ENCODE results near the gene ZBTB2. TPM values are rescaled to one million over a fixed set of nuclear protein-coding genes. Genes with fewer than 3 reads are reported as not detected.
"Not testable (repeated sequence)": the region's sequence is repeated elsewhere in the genome, so short reads cannot be mapped to it uniquely, and the experiment has no call there.

ZBTB2 gene
- total RNA-seq, 1 donor from 2014 or later, result 9.2 TPM

DNA sequence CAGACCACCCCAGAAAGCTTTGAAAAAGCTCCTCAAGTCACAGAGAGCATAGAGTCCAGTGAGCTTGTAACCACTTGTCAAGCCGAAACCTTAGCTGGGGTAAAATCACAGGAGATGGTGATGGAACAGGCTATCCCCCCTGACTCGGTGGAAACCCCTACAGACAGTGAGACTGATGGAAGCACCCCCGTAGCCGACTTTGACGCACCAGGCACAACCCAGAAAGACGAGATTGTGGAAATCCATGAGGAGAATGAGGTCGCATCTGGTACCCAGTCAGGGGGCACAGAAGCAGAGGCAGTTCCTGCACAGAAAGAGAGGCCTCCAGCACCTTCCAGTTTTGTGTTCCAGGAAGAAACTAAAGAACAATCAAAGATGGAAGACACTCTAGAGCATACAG lies 39.6 kb downstream of the ZBTB2 start:
- TF ChIP-seq, protein P1, sequence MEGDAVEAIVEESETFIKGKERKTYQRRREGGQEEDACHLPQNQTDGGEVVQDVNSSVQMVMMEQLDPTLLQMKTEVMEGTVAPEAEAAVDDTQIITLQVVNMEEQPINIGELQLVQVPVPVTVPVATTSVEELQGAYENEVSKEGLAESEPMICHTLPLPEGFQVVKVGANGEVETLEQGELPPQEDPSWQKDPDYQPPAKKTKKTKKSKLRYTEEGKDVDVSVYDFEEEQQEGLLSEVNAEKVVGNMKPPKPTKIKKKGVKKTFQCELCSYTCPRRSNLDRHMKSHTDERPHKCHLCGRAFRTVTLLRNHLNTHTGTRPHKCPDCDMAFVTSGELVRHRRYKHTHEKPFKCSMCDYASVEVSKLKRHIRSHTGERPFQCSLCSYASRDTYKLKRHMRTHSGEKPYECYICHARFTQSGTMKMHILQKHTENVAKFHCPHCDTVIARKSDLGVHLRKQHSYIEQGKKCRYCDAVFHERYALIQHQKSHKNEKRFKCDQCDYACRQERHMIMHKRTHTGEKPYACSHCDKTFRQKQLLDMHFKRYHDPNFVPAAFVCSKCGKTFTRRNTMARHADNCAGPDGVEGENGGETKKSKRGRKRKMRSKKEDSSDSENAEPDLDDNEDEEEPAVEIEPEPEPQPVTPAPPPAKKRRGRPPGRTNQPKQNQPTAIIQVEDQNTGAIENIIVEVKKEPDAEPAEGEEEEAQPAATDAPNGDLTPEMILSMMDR (IDR thresholded peaks at IDR 0.05; ENCODE audit: insufficient read depth, low read length, severe bottlenecking), result no peak
- DNase-seq (ENCODE audit: low read depth), result no peak
- no peak for FAIRE-seq
- Histone ChIP-seq H3K36me3 (ENCODE audit: control insufficient read depth, insufficient read depth, low read length) (peaks cover 1% of the 10 kb centered on the region), H3K27me3 (ENCODE audit: control insufficient read depth, insufficient read depth, low read length) (no peaks in the 10 kb centered on the region), H3K4me3 (ENCODE audit: low read depth, low read length) (no peak overlapping the region)

DNA sequence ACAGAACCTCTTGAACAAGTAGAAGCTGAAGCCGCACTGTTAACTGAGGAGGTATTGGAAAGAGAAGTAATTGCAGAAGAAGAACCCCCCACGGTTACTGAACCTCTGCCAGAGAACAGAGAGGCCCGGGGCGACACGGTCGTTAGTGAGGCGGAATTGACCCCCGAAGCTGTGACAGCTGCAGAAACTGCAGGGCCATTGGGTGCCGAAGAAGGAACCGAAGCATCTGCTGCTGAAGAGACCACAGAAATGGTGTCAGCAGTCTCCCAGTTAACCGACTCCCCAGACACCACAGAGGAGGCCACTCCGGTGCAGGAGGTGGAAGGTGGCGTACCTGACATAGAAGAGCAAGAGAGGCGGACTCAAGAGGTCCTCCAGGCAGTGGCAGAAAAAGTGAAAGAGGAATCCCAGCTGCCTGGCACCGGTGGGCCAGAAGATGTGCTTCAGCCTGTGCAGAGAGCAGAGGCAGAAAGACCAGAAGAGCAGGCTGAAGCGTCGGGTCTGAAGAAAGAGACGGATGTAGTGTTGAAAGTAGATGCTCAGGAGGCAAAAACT lies 40.1 kb downstream of the ZBTB2 start:
- FAIRE-seq, result peak; percentile 47
- DNase-seq (ENCODE audit: low read depth), result no peak
- Histone ChIP-seq H3K36me3 (ENCODE audit: control insufficient read depth, insufficient read depth, low read length) (peaks cover 1% of the 10 kb centered on the region), H3K27me3 (ENCODE audit: control insufficient read depth, insufficient read depth, low read length) (no peaks in the 10 kb centered on the region), H3K4me3 (ENCODE audit: low read depth, low read length) (no peak overlapping the region)
- TF ChIP-seq, protein P1 (IDR thresholded peaks at IDR 0.05; ENCODE audit: insufficient read depth, low read length, severe bottlenecking), result no peak

DNA sequence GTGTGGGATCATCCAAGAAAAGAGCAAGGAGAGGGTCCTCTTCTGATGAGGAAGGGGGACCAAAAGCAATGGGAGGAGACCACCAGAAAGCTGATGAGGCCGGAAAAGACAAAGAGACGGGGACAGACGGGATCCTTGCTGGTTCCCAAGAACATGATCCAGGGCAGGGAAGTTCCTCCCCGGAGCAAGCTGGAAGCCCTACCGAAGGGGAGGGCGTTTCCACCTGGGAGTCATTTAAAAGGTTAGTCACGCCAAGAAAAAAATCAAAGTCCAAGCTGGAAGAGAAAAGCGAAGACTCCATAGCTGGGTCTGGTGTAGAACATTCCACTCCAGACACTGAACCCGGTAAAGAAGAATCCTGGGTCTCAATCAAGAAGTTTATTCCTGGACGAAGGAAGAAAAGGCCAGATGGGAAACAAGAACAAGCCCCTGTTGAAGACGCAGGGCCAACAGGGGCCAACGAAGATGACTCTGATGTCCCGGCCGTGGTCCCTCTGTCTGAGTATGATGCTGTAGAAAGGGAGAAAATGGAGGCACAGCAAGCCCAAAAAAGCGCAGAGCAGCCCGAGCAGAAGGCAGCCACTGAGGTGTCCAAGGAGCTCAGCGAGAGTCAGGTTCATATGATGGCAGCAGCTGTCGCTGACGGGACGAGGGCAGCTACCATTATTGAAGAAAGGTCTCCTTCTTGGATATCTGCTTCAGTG lies 40.8 kb downstream of the ZBTB2 start:
- Histone ChIP-seq H3K4me3 (ENCODE audit: low read depth, low read length) (no peak overlapping the region), H3K27me3 (ENCODE audit: control insufficient read depth, insufficient read depth, low read length) (no peaks in the 10 kb centered on the region), H3K36me3 (ENCODE audit: control insufficient read depth, insufficient read depth, low read length) (peaks cover 1% of the 10 kb centered on the region)
- DNase-seq (ENCODE audit: low read depth) (no peak), FAIRE-seq (no peak)
- TF ChIP-seq, protein P1 (IDR thresholded peaks at IDR 0.05; ENCODE audit: insufficient read depth, low read length, severe bottlenecking), result no peak

DNA sequence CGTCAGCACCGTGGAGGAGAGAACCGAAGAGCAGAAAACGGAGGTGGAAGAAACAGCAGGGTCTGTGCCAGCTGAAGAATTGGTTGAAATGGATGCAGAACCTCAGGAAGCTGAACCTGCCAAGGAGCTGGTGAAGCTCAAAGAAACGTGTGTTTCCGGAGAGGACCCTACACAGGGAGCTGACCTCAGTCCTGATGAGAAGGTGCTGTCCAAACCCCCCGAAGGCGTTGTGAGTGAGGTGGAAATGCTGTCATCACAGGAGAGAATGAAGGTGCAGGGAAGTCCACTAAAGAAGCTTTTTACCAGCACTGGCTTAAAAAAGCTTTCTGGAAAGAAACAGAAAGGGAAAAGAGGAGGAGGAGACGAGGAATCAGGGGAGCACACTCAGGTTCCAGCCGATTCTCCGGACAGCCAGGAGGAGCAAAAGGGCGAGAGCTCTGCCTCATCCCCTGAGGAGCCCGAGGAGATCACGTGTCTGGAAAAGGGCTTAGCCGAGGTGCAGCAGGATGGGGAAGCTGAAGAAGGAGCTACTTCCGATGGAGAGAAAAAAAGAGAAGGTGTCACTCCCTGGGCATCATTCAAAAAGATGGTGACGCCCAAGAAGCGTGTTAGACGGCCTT lies 41.6 kb downstream of the ZBTB2 start:
- Histone ChIP-seq H3K27me3 (ENCODE audit: control insufficient read depth, insufficient read depth, low read length) (no peaks in the 10 kb centered on the region), H3K4me3 (ENCODE audit: low read depth, low read length) (no peak overlapping the region), H3K36me3 (ENCODE audit: control insufficient read depth, insufficient read depth, low read length) (peaks cover 1% of the 10 kb centered on the region)
- TF ChIP-seq, protein P1 (IDR thresholded peaks at IDR 0.05; ENCODE audit: insufficient read depth, low read length, severe bottlenecking), result no peak
- DNase-seq (ENCODE audit: low read depth) (no peak), FAIRE-seq (no peak)

DNA sequence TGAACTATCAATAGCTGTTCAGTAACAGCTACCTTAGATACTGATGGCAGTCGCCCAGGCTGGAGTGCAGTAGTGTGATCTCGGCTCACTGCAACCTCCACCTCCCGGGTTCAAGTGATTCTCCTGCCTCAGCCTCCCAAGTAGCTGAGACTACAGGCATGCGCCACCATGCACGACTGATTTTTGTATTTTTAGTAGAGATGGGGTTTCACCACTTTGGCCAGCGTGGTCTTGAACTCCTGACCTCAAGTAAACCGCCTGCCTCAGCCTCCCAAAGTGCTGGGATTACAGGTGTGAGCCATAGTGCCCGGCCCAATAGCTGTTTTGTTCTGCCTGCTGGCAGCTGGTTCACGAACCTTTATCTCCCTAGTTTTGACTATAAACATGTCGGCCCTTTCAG lies 48.6 kb downstream of the ZBTB2 start:
- H3K4me3 ChIP-seq (ENCODE audit: low read depth, low read length); H3K27me3 ChIP-seq (ENCODE audit: control insufficient read depth, insufficient read depth, low read length); H3K36me3 ChIP-seq (ENCODE audit: control insufficient read depth, insufficient read depth, low read length); DNase-seq (ENCODE audit: low read depth); FAIRE-seq: not testable (repeated sequence)

DNA sequence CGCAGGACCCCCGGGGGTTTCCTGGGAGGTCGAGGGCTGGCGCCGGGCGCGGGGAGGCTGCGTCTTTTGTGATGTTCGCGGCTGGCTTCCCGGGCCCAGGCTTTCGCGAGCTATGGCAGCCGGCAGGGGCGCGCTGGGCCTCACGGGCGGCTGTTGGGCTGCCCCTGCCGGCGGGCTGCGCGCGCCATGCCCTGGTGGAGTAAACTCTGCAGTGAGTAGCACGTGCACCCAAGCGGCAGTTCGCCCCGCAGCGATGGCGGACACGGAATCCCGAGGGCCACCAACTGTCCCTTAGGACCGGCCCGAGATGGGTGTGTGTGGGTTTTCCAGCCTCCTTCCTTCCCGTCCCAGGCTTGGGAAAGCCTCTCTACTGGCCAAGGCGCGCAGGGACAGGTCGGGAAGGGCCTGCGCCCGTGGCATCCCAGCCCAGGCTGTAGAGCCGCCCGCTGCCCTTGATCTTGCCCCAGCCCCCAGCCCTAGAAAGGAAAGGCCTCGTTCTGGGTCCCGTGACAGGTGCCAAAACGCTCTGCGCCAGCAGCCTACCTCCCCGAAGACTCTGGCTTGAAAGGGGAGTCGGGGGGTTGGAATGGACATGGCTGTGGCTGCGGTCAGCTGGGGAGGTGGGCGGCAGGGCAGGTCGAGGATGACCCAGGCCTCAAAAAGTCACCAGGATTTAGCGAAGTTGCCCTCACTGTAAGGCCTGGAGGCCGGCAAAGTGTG lies 49.7 kb downstream of the ZBTB2 start:
- no peak for FAIRE-seq

More for the DNA sequence above, 49.7 kb downstream of the ZBTB2 start:
- TF ChIP-seq, protein P1 (IDR thresholded peaks at IDR 0.05; ENCODE audit: insufficient read depth, low read length, severe bottlenecking), result no peak
- no peak for DNase-seq (ENCODE audit: low read depth)
- Histone ChIP-seq H3K4me3 (ENCODE audit: low read depth, low read length) (no peak overlapping the region), H3K27me3 (ENCODE audit: control insufficient read depth, insufficient read depth, low read length) (no peaks in the 10 kb centered on the region), H3K36me3 (ENCODE audit: control insufficient read depth, insufficient read depth, low read length) (no peaks in the 10 kb centered on the region)
